Activated T-helper 9 cell treated with anti-CD3 and anti-CD28 coated beads, Interleukin-2, amount 50 U/mL, for 16 hours (primary cell): ENCODE results near the gene PALD1.
"Not testable (repeated sequence)": the region's sequence is repeated elsewhere in the genome, so short reads cannot be mapped to it uniquely, and the experiment has no call there.

Experiments
- DNase-seq: peaks from one replicate; pipeline ENCODE4 v3.0.0-alpha.2; 2020; ENCODE audit warnings: low read depth

The PALD1 gene

GRCh38 chr10:70482982-70483760, 4.6 kb downstream of the PALD1 start:
- DNase-seq: no peak

GRCh38 chr10:70483872-70484271, 5.3 kb downstream of the PALD1 start:
- DNase-seq: not testable (repeated sequence)

- DNase-seq: no peak
Observed at GRCh38 chr10:70487824-70488223, 9.3 kb downstream of the PALD1 start.

DNA sequence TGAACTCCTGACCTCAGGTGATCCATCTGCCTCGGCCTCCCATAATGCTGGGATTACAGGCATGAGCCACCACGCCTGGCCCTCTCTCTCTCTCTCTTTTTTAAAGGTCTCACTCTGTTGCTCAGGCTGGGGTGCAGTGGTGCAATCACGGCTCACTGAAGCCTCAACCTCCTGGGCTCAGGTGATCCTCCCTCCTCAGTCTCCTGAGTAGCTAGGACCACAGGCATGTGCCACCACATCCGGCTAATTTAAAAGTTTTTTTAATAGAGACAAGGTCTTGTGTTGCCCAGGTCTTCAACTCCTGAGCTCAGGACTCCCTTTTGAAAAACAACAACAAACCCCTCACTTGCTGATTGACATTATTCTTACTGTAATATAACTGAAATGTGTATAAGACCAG, 11.6 kb downstream of the PALD1 start:
- no peak for DNase-seq

DNA sequence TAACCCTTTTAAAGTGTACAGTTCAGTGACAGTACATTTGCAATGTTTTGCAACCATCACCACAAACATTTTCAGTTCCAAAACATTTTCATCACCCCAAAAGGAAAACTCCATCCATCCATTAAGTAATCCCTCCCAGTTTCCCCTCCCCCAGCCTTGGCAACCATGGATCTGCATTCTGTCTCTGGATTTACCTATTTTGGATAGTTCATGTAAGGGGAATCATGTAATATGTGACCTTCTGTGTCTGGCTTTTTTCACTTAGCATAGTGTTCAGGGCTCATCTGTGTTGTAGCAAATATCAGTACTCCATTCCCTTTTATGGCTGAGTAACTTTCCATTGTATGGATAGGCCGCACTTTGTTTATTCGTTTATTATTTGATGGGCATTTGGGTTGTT, 13.0 kb downstream of the PALD1 start:
- no peak for DNase-seq

DNA sequence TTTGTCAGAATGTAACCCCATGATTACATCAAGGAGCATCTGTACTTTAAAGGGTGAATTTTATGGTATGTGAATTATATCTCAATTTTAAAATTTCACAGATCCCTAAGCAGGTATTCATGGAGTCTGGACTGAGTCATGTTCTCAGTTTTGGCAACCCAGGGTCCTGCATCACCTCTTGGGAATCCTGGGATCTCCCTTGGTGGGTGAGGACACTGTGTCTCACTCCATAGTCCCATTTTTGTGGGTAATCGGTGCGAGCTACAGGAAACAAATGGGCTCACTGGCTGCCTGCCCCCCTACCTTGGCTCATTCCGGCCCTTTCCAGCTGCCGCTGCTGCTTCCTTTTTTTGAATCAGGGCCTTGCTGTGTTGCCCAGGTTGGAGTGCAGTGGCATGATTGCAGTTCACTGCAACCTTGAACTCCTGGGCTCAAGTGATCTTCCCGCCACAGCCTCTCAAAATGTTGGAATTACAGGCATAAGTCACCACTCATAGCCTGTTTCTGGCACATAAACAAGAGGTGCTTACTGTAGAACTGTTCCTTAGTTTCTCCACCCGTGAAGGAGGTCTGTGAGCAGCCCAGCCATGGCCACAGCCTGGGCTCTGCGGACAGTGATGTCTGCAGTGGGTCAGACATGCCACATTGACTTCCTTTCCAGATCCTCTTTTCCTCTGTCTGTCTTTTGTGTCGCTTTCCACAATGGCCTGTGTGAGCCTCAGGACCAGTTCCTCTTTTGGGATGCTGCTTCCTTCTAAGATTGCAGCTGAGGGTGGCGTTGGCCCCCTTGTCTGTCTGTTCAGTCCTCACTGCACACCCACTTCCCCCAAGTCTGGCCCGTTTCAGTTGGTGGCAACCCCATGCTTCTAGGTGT, 14.5 kb downstream of the PALD1 start:
- no peak for DNase-seq

DNA sequence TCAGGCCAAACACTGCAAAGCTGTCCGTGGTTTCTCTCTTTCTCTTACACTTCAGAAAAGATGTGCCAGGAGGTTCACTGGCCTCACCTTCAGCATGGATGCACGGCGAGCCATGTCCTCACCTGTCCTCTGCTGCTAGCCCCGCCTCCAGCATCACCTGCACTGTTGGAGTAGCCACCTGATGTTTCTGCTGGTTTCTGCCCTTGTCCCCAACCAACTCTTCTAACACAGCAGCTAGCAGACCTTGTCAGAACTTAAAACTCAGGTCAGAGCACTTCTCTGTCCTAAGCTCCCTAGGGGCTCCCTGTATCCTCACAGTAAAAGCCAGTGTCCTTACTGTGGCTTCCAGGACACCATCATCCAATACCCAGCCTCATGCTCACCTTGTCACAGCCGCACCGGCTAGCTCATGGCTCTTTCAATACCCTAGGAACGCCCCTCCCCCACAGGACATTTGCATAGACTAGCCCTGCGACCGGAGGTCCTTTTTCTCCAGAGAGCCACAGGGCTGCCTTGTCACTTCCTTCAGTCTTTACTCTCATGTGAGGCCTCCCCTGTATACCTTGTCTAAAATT, 15.2 kb downstream of the PALD1 start:
- no peak for DNase-seq

- DNase-seq: no peak
Observed at GRCh38 chr10:70494536-70494935, 16.0 kb downstream of the PALD1 start.

DNA sequence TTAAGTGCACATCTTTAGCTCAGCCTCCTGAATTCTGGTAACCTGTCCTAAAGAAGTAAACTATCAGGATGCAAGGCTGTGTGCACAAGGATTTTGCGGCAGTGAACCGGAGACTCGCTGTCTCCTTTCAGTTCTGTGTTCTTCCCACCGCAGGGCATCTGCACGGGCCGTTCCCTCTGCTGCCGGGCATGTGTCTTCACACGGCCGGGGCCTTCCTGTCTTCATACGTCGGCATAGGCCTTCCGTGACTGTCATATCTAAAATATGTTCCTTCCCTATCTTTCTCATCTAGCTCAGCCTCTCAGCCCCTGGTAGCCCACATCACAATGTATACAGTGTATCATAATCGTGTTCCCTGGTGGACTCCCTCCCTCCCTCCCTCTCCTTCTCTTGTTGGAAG, 16.4 kb downstream of the PALD1 start:
- no peak for DNase-seq

GRCh38 chr10:70495691-70496261, 17.2 kb downstream of the PALD1 start:
- DNase-seq: no peak

- DNase-seq: no peak
Observed at GRCh38 chr10:70496341-70497119, 18.0 kb downstream of the PALD1 start.

DNA sequence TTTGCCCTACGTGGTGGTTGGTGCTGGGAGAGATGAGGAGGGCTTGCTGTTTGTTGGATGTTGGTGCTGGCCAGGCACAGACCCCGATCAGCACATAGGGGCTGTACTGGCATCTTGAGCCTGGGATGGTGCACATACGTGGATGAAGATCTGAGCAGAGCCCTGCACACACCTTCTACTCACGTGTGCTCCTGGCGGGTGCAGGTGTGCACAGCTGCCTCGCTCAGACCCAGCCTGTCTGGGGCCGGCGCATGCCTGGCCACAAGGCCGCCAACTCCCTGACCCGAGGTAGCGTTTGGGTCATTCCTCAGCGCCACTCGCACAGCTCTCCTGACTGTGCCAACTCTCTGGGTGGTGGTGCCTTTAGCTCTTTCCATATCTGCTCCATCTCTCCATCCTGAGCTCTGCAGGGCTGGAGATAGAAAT, 18.6 kb downstream of the PALD1 start:
- DNase-seq: no peak

DNA sequence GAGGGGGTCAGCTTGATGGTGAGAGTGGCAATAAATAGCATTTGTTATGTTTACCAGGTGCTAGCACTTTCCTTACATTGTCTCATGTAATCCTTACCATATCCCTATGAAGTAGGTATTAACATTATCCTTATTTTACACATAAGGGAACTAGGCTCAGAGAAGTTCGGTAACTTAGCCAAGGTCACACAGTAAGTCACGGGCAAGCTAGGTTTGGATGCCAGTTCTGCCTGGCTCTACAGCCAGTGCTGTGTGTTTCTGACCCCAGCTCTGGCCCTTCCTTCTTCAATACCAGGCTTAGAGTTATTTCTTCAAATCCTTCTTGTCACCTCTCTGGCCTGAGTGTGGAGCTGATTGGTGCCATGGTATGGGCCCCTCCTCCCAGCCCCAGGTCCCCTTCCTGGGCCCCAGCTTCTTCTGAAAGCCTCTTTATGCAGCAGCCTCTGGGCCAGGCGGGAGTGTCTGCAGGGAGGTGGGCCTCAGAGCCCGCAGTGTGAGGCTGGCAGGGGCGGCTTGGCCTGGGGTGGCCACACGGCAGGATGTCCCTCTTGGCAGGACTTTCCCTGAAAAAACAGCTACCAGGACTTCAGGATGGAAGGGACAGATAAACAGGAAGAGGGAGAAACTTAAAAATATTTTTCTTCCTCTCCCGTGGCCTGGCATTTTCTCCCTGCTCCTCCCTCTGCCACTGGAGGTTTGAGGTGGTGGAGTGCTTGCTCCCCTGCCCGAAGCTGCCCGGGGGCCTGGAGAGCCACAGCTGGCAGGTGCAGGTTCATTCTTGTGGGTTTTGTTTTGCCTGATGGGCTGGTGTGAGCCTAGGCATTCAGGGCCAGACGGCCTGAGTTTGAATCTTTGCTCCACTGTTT, 20.6 kb downstream of the PALD1 start:
- no peak for DNase-seq

GRCh38 chr10:70499836-70500167, 21.2 kb downstream of the PALD1 start:
- no peak for DNase-seq

GRCh38 chr10:70500368-70500767, 21.8 kb downstream of the PALD1 start:
- no peak for DNase-seq

DNA sequence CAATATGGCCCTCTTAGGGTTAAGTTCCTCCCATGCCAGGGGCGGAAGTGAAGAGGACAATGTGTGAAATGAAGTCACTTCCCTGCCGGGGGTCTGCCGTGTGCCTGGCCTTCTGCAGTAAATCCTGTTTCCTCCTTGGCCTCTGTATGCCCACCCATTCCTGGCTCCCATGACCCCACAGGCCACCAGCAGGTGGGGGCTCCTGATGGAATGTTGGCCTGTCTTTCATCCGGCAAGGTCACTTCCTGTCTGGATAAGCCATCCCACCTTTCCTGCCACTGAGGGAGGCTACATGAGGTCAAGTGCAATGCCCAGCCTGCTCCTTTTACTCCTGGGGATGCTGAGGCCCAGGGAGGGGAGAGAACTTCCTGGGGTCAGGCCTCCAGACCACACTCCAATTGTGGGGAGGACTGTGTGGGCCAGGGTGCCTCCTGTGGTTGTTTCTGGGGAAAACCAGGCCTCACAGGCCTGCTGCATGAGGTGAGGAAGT, 22.3 kb downstream of the PALD1 start:
- DNase-seq: no peak

- DNase-seq: no peak
Observed at GRCh38 chr10:70502406-70502805, 23.8 kb downstream of the PALD1 start.

DNA sequence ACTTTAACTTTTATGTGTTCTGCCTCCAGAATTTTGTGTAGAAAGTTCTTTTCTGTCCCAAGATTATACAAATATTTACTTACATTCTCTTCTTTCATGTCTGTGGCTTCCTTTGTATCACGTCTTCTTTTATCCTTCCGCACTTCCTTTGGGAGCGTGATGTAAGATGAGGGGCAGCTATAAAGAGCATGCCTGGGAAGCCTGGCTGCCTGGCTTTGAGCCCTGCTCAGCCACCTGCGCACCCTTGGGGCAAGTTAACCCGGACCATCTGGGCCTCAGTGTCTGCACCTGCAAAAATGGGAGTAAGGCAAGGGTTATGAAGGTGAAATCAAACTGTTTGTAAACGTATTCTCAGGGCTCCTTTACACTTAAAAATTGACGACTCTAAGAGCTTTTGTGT, 25.2 kb downstream of the PALD1 start:
- no peak for DNase-seq

DNA sequence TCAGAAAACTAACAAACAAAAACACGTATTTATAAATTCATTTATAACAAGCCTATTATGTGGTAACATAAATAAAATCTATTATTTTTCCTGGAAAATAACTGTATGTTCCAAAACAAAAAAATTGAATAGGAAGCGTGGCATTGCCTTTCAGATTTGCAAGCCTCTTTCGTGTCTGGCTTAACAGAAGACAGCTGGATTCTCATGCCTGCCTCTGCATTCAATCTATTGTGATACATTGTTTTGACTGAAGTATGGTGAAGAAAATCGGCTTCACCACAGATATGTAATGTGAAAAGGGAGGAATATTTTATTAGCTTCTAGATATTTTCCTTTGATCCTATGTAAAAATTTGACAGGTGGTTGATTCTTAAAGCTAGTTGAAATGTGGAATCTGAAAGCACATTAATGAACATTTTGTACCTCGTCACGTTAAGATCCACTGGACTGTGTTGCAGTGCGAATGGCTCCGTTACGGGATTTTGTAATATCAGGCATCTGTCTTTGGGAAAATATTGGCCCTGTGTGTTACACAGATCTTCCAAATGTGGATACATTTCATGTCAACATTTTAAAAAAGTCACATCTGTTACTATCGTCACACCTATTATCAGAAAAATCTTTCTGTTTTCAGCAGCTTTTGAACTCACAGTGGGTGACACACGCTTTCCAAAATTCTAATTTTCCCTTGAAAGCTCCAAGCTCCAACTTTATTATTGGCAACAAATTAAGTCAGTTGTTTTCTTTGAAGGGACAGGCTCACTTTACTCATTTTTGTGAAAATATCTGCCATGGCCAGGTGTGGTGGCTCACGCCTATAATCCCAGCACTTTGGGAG, 26.2 kb downstream of the PALD1 start:
- no peak for DNase-seq

GRCh38 chr10:70505908-70506307, 27.3 kb downstream of the PALD1 start:
- DNase-seq: no peak
